ENCODE data around the gene OR2AT4. TPM values are rescaled to one million over a fixed set of nuclear protein-coding genes. Genes with fewer than 3 reads are reported as not detected.
A peak's percentile ranks its signal among the peaks of the same experiment; 100 is the strongest.
"Not testable (repeated sequence)": the region's sequence is repeated elsewhere in the genome, so short reads cannot be mapped to it uniquely, and the experiment has no call there.

The OR2AT4 gene
- total RNA-seq, 1 donor from 2014 or later, result not detected

DNA sequence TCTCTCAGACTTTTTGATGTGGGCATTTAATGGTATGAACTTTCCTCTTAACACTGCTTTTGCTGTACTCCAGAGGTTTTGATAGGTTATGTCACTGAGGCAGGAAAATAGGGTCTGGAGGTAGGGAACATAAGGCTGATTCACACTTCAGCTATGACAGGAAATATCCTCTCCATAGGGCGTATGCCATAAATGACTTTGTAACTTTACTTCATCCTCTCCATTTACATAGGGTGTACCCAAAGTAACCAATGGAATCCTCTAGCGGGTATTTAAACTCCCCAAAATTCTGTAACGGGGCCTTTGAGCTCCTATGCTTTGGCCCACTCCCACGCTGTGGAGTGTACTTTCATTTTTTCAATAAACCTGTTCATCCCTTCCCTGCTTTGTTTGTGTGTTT is 49.5 kb downstream of the OR2AT4 start:
- no peaks in the 10 kb centered on the region for H3K36me3 ChIP-seq (ENCODE audit: control insufficient read depth, insufficient read depth, low read length)
- DNase-seq (ENCODE audit: low read depth), result no peak
- H3K4me3 ChIP-seq (ENCODE audit: low read depth, low read length), result no peak overlapping the region
- no peaks in the 10 kb centered on the region for H3K27me3 ChIP-seq (ENCODE audit: control insufficient read depth, insufficient read depth, low read length)
- TF ChIP-seq, protein P1, sequence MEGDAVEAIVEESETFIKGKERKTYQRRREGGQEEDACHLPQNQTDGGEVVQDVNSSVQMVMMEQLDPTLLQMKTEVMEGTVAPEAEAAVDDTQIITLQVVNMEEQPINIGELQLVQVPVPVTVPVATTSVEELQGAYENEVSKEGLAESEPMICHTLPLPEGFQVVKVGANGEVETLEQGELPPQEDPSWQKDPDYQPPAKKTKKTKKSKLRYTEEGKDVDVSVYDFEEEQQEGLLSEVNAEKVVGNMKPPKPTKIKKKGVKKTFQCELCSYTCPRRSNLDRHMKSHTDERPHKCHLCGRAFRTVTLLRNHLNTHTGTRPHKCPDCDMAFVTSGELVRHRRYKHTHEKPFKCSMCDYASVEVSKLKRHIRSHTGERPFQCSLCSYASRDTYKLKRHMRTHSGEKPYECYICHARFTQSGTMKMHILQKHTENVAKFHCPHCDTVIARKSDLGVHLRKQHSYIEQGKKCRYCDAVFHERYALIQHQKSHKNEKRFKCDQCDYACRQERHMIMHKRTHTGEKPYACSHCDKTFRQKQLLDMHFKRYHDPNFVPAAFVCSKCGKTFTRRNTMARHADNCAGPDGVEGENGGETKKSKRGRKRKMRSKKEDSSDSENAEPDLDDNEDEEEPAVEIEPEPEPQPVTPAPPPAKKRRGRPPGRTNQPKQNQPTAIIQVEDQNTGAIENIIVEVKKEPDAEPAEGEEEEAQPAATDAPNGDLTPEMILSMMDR (IDR thresholded peaks at IDR 0.05; ENCODE audit: insufficient read depth, low read length, poor library complexity, severe bottlenecking), result no peak

DNA sequence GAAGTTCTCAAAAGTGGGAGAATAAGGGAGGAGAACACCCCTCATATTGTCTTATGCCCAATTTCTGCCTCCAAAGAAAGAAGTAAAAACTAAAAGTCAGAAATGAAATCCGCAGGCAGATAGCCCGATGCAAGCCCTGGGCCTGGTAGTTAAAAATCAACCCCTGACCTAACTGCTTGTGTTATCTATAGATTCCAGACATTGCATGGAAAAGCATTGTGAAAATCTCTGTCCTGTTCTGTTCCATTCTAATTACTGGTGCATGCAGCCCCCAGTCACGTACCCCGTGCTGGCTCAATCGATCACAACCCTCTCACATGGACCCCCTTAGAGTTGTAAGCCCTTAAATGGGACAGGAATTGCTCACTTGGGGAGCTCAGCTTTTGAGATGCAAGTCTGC is 50.0 kb downstream of the OR2AT4 start:
- H3K27me3 ChIP-seq (ENCODE audit: control insufficient read depth, insufficient read depth, low read length); H3K4me3 ChIP-seq (ENCODE audit: low read depth, low read length); DNase-seq (ENCODE audit: low read depth); H3K36me3 ChIP-seq (ENCODE audit: control insufficient read depth, insufficient read depth, low read length): not testable (repeated sequence)

DNA sequence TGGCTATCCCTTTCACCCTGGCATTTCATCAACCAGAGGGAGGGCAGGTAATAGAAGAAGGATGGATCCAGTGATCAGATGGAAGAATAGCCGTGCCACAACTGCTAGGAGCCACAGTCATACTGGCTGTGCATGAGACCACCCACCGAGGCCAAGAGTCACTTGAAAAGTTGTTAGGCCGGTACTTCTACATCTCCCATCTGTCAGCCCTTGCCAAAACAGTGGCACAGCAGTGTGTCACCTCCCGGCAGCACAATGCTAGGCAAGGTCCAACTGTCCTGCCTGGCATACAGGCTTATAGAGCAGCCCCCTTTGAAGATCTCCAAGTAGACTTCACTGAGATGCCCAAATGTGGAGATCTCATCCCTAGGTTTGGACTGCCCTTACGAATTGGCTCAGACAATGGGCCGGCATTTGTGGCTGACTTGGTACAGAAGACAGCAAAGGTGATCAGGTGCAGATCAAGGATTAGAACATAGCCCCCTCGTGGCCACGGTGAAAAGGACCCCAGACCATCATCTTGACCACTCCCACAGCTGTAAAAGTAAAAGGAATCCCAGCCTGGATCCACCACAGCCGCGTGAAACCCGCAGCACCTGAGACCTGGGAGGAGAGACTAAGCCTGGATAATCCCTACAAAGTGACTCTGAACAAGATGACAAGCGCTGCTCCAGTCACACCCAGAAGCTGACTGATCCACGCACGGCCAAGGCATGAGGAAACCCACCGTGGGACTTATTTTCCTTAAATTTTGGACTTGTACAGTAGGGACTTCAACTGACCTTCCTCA is 52.1 kb downstream of the OR2AT4 start:
- not testable (repeated sequence) for H3K36me3 ChIP-seq (ENCODE audit: control insufficient read depth, insufficient read depth, low read length); H3K4me3 ChIP-seq (ENCODE audit: low read depth, low read length); DNase-seq (ENCODE audit: low read depth); H3K27me3 ChIP-seq (ENCODE audit: control insufficient read depth, insufficient read depth, low read length)

DNA sequence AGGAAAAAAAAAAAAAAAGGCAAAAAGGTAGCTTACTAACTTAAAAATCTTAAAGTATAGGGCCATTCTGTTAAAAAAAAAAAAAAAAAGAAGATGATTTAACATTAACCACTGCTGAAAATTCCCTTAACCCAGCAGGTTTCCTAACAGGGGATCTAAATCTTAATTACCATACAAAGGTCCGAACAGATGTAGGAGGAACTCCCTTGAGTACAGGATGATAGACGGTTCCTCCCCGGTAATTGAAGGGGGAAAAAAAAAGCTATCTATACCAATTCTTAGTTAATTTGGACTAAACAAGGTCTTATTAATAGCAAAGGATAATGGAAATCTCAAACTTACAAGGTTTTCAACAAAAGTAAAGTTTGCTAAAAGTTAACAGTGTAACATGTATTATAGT is 54.9 kb downstream of the OR2AT4 start:
- H3K4me3 ChIP-seq (ENCODE audit: low read depth, low read length); H3K27me3 ChIP-seq (ENCODE audit: control insufficient read depth, insufficient read depth, low read length); H3K36me3 ChIP-seq (ENCODE audit: control insufficient read depth, insufficient read depth, low read length); DNase-seq (ENCODE audit: low read depth): not testable (repeated sequence)

DNA sequence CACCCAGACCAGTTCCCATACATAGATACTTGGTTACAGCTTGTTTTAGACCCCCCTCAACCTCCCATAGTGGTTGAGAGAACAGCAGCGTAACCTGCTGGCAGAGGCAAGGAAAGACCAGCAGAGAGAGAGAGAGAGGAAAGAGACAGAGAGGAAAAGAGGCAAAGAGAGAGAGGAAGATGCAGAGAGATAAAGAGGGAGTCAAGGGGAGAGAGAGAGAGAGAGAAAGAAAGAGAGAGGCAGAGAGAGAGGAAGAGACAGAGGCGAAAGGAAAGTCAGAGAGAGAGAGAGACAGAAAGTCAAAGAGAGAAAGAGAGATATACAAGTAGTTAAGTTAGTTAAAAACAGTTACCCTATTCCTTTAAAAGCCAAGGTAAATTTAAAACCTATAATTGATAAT is 55.4 kb downstream of the OR2AT4 start:
- H3K4me3 ChIP-seq (ENCODE audit: low read depth, low read length), result no peak overlapping the region
- no peaks in the 10 kb centered on the region for H3K27me3 ChIP-seq (ENCODE audit: control insufficient read depth, insufficient read depth, low read length)
- H3K36me3 ChIP-seq (ENCODE audit: control insufficient read depth, insufficient read depth, low read length), result no peaks in the 10 kb centered on the region
- TF ChIP-seq, protein P1 (IDR thresholded peaks at IDR 0.05; ENCODE audit: insufficient read depth, low read length, poor library complexity, severe bottlenecking), result no peak
- DNase-seq (ENCODE audit: low read depth), result no peak

DNA sequence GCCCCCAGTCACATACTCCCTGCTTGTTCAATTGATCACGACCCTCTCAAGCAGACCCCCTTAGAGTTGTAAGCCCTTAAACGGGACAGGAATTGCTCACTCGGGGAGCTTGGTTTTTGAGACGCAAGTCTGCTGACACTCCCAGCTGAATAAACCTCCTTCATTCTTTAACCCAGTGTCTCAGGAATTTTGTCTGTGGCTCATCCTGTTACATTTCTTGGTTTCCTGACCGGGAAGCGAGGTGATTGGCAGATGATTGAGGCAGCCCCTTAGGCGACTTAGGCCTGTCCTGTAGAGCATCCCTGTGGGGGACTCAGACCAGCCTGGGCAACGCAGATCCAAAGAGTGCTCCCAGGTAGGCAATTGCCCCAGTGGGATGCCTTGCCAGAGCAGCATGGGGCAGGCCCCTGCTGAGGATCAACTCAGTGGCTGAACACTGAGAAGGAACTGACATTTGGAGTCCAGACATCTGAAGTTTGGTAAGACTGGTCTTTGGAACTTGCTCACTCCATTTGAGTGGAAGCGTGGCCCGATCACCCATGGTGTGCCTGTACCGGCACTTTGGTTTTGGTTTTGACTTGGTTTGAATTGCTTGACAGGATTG is 56.4 kb downstream of the OR2AT4 start:
- no peaks in the 10 kb centered on the region for H3K36me3 ChIP-seq (ENCODE audit: control insufficient read depth, insufficient read depth, low read length)
- TF ChIP-seq, protein P1 (IDR thresholded peaks at IDR 0.05; ENCODE audit: insufficient read depth, low read length, poor library complexity, severe bottlenecking), result no peak
- H3K27me3 ChIP-seq (ENCODE audit: control insufficient read depth, insufficient read depth, low read length), result no peaks in the 10 kb centered on the region
- no peak for DNase-seq (ENCODE audit: low read depth)
- no peak overlapping the region for H3K4me3 ChIP-seq (ENCODE audit: low read depth, low read length)

DNA sequence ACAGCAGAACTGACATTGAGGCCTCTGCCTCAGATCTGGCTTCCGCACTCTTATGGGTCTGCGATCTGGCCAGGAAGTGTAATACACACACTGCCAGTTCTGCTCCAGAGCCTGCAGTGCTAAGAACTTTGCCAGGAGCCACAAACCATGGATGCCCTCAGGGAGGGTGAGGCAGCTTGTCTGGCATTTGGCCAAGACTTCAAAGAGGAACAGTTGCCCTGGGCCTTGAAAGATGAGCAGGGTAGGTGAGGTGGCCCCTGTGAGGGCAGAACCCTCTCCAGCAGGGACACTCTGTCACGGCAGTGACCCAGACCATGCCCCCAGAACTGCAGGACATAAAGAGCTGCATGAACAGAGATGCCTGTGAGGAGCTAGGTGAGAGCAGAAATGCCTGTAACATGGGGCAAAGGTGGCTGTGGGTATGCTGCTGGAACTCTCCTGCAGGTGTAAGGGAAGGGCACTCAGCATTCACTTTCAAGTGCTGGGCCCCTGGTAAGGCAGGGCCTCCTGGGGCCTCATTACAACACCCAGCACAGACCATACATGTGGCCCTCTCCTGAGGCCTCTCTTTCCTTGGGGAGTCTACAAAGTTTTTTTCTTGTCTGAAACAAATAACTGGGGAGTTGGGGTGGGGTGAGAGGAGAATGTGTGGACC is 60.6 kb downstream of the OR2AT4 start:
- TF ChIP-seq, protein P1 (IDR thresholded peaks at IDR 0.05; ENCODE audit: insufficient read depth, low read length, poor library complexity, severe bottlenecking), result no peak
- Histone ChIP-seq H3K27me3 (ENCODE audit: control insufficient read depth, insufficient read depth, low read length) (no peaks in the 10 kb centered on the region), H3K4me3 (ENCODE audit: low read depth, low read length) (no peak overlapping the region), H3K36me3 (ENCODE audit: control insufficient read depth, insufficient read depth, low read length) (no peaks in the 10 kb centered on the region)
- DNase-seq (ENCODE audit: low read depth), result peak; percentile 45
